Forelimb muscle (tissue), 1 donor: ENCODE results near the gene TLCD1. TPM values are rescaled to one million over a fixed set of nuclear protein-coding genes. Genes with fewer than 3 reads are reported as not detected.
"Not testable (repeated sequence)": the region's sequence is repeated elsewhere in the genome, so short reads cannot be mapped to it uniquely, and the experiment has no call there.

Source experiments
- DNase-seq: peaks from one replicate; pipeline ENCODE4 v3.0.0-alpha.2; 2013; ENCODE audit warnings: low read depth
- polyA plus RNA-seq: library from polyadenylated mRNA; unstranded; fragments of 120-200 nt; gene quantifications from one replicate; pipeline ENCODE4 v1.2.1, GENCODE V29; 2013; ENCODE audit not compliant: insufficient read length

Gene TLCD1
- polyA plus RNA-seq, 1 donor = 4.2 TPM

DNA sequence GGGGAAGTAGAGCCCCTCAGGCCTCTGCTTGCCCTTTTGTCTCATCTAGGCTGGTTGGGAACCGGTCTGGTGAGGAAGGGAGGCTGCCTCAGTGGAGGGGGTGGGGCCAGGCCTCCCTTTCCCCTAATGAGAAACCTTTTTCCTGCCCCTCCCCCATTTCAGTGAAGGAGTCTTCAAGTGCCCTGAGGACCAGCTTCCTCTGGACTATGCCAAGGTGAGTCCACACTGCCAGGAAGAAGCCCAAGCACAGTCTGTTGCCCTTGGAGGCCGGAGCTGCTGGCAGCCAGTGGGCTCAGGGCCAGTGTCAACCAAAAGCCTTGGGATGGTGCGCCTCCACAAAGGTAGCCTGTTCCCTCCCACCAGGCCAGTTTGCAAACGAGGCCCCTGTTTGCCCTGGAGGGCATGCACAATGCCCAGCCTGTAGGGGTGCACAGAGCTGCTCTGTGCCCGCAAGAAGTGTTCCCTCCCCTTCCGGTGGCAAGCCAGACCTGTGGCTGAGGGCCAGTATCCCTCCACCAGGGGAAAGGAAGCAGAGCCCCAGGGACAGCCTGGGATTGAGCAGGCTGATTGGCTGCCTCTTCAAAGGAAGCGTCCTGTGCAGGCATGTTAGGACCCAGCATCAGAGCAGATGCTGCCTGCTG lies 21.1 kb upstream of the TLCD1 start:
- DNase-seq = no peak

DNA sequence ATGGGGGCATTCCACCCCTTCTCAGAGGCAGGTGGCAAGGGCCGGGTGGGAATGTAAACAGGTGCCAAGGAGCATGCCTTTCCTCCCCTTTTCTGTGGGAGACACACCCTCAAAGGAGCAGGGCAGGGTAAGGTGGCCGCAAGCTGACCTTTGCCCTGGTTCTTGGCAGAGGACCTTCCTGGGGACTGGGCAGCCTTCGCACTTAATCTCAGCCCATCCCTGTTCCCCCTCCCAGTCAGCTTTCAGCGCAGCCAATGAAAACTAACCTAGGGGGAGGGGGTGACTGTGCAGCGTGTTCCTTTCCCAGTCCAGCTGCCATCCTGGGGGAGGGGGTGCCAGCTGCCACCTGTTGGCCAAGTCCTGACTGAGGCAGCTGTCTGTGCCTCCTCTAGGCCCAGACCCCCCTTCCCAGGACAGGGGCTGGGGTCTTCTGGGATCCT lies 20.6 kb upstream of the TLCD1 start:
- no peak for DNase-seq

DNA sequence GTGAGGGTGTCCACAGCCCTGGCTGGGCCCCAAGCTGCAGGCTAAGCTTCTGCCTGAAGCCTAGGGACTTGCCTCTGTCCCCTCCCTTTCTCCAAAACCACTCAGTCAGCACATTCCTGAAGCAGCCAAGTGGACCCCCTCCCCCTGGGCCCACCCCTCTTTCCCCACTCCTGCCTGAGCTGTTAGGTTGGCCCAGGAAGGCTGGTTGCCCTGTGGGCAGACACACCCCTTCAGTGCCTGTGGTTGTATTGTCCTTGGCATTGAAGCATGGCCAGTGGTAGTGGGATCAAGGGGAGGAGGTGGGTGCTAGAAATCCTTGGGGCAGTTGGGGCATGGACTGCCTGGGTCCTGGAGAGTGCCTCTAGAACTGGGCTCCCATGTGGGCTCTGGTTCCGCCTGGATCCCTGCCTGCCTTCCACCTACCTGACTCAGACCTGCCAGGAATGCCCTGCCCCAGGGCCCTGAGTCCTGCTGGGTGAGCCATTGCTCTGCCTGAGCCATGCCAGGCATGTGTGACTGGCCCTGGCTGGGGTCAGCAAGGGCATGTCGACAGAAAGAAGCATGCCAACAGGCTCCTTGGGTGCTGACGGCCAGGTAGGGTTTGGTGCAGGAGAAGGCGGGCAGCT lies 19.9 kb upstream of the TLCD1 start:
- DNase-seq = no peak

DNA sequence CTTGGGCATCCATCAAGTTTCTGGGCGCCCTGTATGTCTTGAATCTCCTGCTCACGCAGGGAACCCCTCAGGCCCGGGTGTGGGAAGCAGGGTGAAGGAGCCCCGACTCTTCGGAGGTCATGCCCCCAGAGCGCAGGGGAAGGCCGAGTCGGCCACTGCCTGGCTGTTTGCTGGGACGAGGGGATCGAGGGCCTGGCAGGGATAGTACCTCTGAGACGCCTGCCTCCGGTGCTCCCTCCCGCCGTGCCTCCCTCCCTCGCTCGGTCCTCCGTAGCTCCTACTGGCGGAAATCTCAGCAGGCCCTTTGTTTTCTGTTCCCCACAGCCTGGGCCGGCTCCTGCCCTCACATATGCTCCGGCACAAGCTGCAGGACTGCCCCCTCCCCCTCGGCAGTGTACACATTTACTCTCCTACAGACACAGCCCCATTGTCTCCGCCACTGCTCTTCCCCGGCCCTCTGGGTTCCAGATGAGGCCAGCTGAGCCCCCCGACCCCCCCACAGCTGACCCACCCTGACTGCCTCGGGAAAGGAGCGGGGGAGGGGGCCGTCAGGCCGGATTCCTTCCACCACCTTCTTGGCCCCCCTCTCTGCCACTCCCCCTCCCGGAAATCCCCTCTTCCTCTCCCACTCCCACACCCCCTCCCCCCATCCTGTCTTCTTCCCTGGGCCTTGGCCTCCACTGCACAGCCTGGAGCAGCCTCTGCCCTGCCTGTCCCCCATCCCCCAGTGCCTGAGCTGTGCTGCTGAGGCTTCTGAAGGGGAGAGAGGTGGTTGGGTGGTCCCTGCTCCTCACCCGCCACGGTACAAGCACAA lies 19.1 kb upstream of the TLCD1 start:
- DNase-seq = no peak

- DNase-seq = no peak
These were observed 18.3 kb upstream of the TLCD1 start for GRCh38 chr17:28744104-28744971.

GRCh38 chr17:28743243-28744103 lies 17.4 kb upstream of the TLCD1 start, which contains the start of gene TRAF4:
TSS of gene TRAF4 (plus strand) at chr17:28744011. CDS start at chr17:28744113, 102 bp downstream.
- DNase-seq = peak; percentile 78

DNA sequence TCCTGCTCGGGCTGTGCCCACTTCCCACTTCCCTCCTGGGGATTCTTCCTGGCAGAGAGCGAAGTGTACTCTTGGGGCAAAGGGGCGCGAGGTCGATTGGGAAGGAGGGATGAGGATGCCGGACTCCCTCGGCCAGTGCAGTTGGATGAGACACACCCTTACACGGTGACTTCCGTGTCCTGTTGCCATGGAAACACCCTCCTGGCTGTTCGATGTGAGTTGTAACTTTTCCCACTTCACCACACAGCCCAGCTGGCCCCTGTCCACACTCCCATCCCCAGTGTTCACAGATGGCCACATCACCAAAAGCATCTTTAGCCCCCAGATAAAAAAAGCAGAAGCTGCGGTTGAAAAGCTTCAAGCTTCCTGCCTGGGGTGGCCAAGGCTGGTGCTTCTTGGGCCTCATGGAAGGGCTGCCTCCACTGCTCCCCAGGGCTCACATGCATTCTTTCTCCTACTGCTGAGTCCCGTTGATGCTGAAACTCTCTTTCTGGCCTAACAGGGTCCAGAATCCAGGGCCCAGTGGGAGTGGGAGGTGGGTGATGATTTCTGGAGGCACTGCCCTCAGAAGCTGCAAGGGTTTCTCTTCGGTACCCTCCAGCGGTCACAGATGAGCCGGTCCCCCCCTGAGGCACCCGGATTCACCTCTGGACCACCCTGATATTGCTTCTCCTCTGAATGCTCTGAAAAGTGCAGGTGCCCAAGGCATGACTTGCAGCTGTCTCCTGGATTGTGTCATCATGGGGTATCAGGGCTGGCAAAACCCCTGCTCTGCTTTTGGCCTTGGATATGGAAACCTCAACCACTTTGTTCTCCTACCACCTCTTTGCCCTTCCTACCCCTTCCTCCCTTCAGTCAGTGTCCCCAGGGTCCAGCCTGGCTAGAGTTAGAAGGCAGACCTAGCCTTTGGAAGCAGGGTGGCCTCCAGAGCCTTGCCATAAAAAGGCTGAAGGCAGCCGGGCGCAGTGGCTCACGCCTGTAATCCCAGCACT lies 15.6 kb upstream of the TLCD1 start:
- no peak for DNase-seq

GRCh38 chr17:28740406-28741357 lies 14.6 kb upstream of the TLCD1 start:
- DNase-seq = no peak

- no peak for DNase-seq
These were observed 12.8 kb upstream of the TLCD1 start for GRCh38 chr17:28738680-28739384.

DNA sequence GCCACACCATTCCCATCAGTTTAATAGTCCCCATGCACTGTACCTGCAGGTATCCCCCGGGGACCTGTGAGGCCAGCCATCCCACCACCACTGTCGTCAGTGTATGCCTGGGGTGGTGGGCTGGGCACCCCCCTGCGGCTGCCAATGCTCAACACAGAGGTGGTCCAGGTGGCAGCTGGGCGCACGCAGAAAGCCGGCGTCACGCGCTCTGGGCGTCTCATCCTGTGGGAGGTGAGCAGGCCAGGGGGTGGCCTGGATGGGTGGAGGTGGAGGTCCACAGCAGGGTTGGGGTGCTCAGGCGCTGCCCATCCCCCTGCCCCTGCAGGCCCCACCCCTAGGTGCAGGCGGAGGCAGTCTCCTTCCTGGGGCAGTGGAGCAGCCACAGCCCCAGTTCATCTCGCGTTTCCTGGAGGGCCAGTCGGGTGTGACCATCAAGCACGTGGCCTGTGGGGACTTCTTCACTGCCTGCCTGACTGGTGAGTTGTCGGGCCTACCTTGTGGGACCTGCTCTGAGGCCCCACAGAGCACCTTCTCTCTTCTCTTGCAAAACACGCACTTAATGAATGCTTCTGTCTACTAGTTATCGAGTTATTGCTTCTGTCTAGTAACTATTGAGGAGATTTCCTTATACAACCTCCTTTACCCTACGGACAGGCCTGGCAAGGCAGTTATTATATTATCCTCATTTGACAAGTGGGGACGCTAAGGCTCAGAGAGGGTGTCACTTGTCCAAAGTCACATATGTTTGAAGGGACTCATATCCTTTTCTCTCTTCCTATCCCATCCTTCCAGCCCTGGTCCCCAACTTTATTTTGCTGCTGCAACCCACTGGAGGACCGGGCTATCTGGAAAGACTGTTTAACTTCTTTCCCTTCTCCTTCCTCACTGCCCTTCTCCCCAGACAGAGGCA lies 12.0 kb upstream of the TLCD1 start:
- DNase-seq = no peak

DNA sequence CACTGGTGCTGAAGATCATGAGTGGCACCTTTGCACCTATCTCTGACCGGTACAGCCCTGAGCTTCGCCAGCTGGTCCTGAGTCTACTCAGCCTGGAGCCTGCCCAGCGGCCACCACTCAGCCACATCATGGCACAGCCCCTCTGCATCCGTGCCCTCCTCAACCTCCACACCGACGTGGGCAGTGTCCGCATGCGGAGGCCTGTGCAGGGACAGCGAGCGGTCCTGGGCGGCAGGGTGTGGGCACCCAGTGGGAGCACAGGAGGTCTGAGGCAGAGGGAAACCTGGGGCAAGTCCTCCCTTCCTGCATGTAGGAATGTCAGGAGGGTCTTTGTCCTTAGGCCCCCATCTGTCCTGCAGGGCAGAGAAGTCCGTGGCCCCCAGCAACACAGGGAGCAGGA lies 11.3 kb upstream of the TLCD1 start:
- no peak for DNase-seq

DNA sequence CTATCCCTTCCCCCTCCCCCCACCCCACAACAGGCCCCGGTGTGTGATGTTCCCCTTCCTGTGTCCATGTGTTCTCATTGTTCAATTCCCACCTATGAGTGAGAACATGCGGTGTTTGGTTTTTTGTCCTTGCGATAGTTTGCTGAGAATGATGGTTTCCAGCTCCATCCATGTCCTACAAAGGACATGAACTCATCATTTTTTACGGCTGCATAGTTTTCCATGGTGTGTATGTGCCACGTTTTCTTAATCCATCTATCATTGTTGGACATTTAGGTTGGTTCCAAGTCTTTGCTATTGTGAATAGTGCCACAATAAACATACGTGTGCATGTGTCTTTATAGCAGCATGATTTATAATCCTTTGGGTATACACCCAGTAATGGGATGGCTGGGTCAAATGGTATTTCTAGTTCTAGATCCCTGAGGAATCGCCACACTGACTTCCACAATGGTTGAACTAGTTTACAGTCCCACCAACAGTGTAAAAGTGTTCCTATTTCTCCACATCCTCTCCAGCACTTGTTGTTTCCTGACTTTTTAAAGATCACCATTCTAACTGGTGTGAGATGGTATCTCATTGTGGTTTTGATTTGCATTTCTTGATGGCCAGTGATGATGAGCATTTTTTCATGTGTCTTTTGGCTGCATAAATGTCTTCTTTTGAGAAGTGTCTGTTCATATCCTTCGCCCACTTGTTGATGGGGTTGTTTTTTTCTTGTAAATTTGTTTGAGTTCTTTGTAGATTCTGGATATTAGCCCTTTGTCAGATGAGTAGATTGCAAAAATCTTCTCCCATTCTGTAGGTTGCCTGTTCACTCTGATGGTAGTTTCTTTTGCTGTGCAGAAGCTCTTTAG lies 10.1 kb upstream of the TLCD1 start:
- DNase-seq = not testable (repeated sequence)

DNA sequence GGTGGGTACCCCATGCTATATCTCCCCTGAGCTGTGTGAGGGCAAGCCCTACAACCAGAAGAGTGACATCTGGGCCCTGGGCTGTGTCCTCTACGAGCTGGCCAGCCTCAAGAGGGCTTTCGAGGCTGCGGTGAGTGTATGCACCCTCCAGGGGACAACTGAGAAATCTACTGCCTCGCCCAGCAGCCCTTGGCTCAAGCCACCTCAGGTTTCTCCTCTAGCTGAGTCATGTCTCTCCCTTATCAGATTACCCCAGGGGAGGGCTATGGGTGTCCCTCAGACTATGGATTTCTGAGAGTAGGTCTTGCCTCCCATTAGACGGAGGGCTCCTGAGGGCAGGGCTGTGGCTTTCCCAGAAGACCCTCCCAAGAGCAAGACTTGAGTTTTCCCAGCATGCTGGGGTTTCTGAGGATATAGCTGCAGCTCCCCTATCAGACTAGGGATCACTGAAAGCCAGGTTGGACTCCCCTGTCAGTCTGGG lies 9.2 kb upstream of the TLCD1 start:
- DNase-seq = no peak

GRCh38 chr17:28734712-28735241 lies 8.7 kb upstream of the TLCD1 start:
- no peak for DNase-seq

DNA sequence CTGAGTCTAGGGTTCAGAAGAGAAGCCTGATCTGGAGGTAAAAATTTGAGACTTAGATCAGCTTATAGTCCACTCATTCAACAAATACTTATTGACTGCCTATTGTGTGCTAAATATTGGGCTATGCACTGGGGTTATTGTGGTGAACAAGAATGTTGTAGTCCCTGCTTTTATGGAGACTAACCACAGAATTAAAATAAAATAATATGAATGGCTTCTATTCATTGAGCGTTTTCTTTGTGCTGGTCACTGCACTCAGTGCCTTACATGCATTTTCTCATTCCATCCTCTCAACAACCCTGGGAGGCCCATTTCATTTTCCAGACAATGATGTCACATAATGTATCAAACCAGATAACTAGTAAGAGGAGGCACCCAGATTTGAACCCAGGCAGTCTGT lies 7.3 kb upstream of the TLCD1 start:
- DNase-seq = no peak
